Calu3 (cell line): ENCODE data around the gene LIMS3. TPM values are rescaled to one million over a fixed set of nuclear protein-coding genes. Genes with fewer than 3 reads are reported as not detected.
"Not testable (repeated sequence)": the region's sequence is repeated elsewhere in the genome, so short reads cannot be mapped to it uniquely, and the experiment has no call there.

Experiments used
- BruUV-seq: library from RNA; stranded (reverse); fragments of 400-500 nt; replicated peaks from 2 replicates; lab custom pipeline; 2021; lab: Mats Ljungman, UMichigan
- CTCF ChIA-PET: fragments of 300-600 bp; sonication (Branson Sonifier 250); formaldehyde crosslinking; loops from one replicate; lab custom pipeline; 2022; ENCODE audit warnings: antibody characterized with exemption; lab: Charles Lee
- DNase-seq: peaks from one replicate; pipeline ENCODE4 v3.0.0; 2022
- H3K27ac Mint-ChIP-seq: one replicate; pipeline ENCODE4 v1.8.0; 2022; ENCODE audit warnings: mixed read lengths; ENCODE audit not compliant: unreplicated experiment
- H3K27me3 Mint-ChIP-seq: one replicate; pipeline ENCODE4 v1.8.0; 2022; ENCODE audit warnings: mixed read lengths; ENCODE audit not compliant: unreplicated experiment
- H3K36me3 Mint-ChIP-seq: one replicate; pipeline ENCODE4 v1.8.0; 2022; ENCODE audit warnings: mild to moderate bottlenecking, moderate library complexity, mixed read lengths; ENCODE audit not compliant: insufficient read depth, unreplicated experiment
- H3K4me1 Mint-ChIP-seq: one replicate; pipeline ENCODE4 v1.8.0; 2022; ENCODE audit warnings: mild to moderate bottlenecking, low read depth, mixed read lengths; ENCODE audit not compliant: unreplicated experiment
- H3K4me3 Mint-ChIP-seq: one replicate; pipeline ENCODE4 v1.8.0; 2022; ENCODE audit warnings: mild to moderate bottlenecking, low read depth, moderate library complexity, mixed read lengths; ENCODE audit not compliant: unreplicated experiment
- H3K9me3 Mint-ChIP-seq: one replicate; pipeline ENCODE4 v1.8.0; 2022; ENCODE audit warnings: low read depth, mixed read lengths; ENCODE audit not compliant: unreplicated experiment
- intact Hi-C: fragments of 100-400 bp; cut with micrococcal nuclease; formaldehyde crosslinking; loops from one replicate; pipeline ENCODE4 v1.10.0; 2022; ENCODE audit not compliant: unreplicated experiment
- total RNA-seq: library from RNA; stranded (reverse); gene quantifications from 2 replicates; pipeline ENCODE4 v1.2.3, GENCODE V29; 2022

The LIMS3 gene
- total RNA-seq, 1 experiment from 2014 or later: not detected

- CTCF ChIA-PET, H3K4me1 Mint-ChIP-seq, DNase-seq, BruUV-seq, intact Hi-C loops, H3K9me3 Mint-ChIP-seq, H3K27ac Mint-ChIP-seq, H3K4me3 Mint-ChIP-seq, H3K36me3 Mint-ChIP-seq, H3K27me3 Mint-ChIP-seq: not testable (repeated sequence)
These were observed 23.3 kb downstream of the LIMS3 start for GRCh38 chr2:109921543-109922384.

GRCh38 chr2:109924481-109924880 lies 26.0 kb downstream of the LIMS3 start:
- H3K9me3 Mint-ChIP-seq, DNase-seq, H3K36me3 Mint-ChIP-seq, H3K4me3 Mint-ChIP-seq, H3K27me3 Mint-ChIP-seq, H3K27ac Mint-ChIP-seq, intact Hi-C loops, BruUV-seq, H3K4me1 Mint-ChIP-seq, CTCF ChIA-PET: not testable (repeated sequence)

GRCh38 chr2:109927803-109928202 lies 29.3 kb downstream of the LIMS3 start:
- H3K27me3 Mint-ChIP-seq, BruUV-seq, CTCF ChIA-PET: not testable (repeated sequence)

GRCh38 chr2:109929222-109929621 lies 30.7 kb downstream of the LIMS3 start:
- CTCF ChIA-PET, H3K4me1 Mint-ChIP-seq, intact Hi-C loops, H3K27me3 Mint-ChIP-seq, H3K27ac Mint-ChIP-seq, DNase-seq, H3K4me3 Mint-ChIP-seq, H3K36me3 Mint-ChIP-seq, H3K9me3 Mint-ChIP-seq, BruUV-seq: not testable (repeated sequence)

More at GRCh38 chr2:109927803-109928202, 29.3 kb downstream of the LIMS3 start:
- DNase-seq, H3K9me3 Mint-ChIP-seq, H3K27ac Mint-ChIP-seq, H3K36me3 Mint-ChIP-seq, intact Hi-C loops, H3K4me1 Mint-ChIP-seq, H3K4me3 Mint-ChIP-seq: not testable (repeated sequence)

GRCh38 chr2:109936534-109936933 lies 38.0 kb downstream of the LIMS3 start:
- H3K27me3 Mint-ChIP-seq, CTCF ChIA-PET, H3K4me1 Mint-ChIP-seq, H3K4me3 Mint-ChIP-seq, intact Hi-C loops, H3K27ac Mint-ChIP-seq, DNase-seq, BruUV-seq, H3K9me3 Mint-ChIP-seq, H3K36me3 Mint-ChIP-seq: not testable (repeated sequence)

- CTCF ChIA-PET, H3K27me3 Mint-ChIP-seq: not testable (repeated sequence)
These were observed 46.9 kb downstream of the LIMS3 start for GRCh38 chr2:109945362-109945761.

GRCh38 chr2:109947262-109947958 lies 48.9 kb downstream of the LIMS3 start:
- H3K9me3 Mint-ChIP-seq, H3K27ac Mint-ChIP-seq, BruUV-seq, H3K36me3 Mint-ChIP-seq, CTCF ChIA-PET, H3K4me3 Mint-ChIP-seq, H3K27me3 Mint-ChIP-seq, H3K4me1 Mint-ChIP-seq, DNase-seq, intact Hi-C loops: not testable (repeated sequence)

More at GRCh38 chr2:109945362-109945761, 46.9 kb downstream of the LIMS3 start:
- H3K27ac Mint-ChIP-seq, H3K36me3 Mint-ChIP-seq, H3K9me3 Mint-ChIP-seq, H3K4me1 Mint-ChIP-seq, DNase-seq, BruUV-seq, H3K4me3 Mint-ChIP-seq, intact Hi-C loops: not testable (repeated sequence)

- DNase-seq, H3K4me1 Mint-ChIP-seq, H3K9me3 Mint-ChIP-seq, CTCF ChIA-PET, intact Hi-C loops, H3K4me3 Mint-ChIP-seq, H3K27ac Mint-ChIP-seq, BruUV-seq, H3K27me3 Mint-ChIP-seq, H3K36me3 Mint-ChIP-seq: not testable (repeated sequence)
These were observed 49.6 kb downstream of the LIMS3 start for GRCh38 chr2:109947959-109948520.

- BruUV-seq, CTCF ChIA-PET, H3K4me3 Mint-ChIP-seq, H3K27me3 Mint-ChIP-seq, H3K9me3 Mint-ChIP-seq, intact Hi-C loops, DNase-seq, H3K27ac Mint-ChIP-seq, H3K4me1 Mint-ChIP-seq, H3K36me3 Mint-ChIP-seq: not testable (repeated sequence)
These were observed 51.8 kb downstream of the LIMS3 start for GRCh38 chr2:109950146-109950843.
